HEK293T (cell line): ENCODE measurements around the gene NDOR1.

Source experiments
- CTCF ChIA-PET: fragments of 350-600 bp; formaldehyde crosslinking; extraction: SDS; loops from one replicate; lab custom pipeline; 2021; ENCODE audit warnings: antibody characterized with exemption, inconsistent platforms; lab: Yijun Ruan, JAX
- POLR2A ChIA-PET: fragments of 350-600 bp; formaldehyde crosslinking; extraction: SDS; loops from one replicate; lab custom pipeline; 2020; ENCODE audit warnings: antibody characterized with exemption, inconsistent platforms; lab: Yijun Ruan, JAX
- DNase-seq: peaks from one replicate; pipeline ENCODE4 v3.0.0; 2012; ENCODE audit warnings: mixed read lengths; ENCODE audit errors: extremely low spot score
- ARNT ChIP-seq: fragments of 450-650 bp; IDR thresholded peaks from 2 replicates; pipeline ENCODE4 v1.6.1; 2017; ENCODE audit warnings: mild to moderate bottlenecking
- BHLHE40 ChIP-seq: fragments of 450-650 bp; IDR thresholded peaks from 2 replicates; pipeline ENCODE4 v1.6.1; 2016; ENCODE audit warnings: mild to moderate bottlenecking, moderate library complexity, borderline replicate concordance
- CTBP1 ChIP-seq: fragments of 450-650 bp; IDR thresholded peaks from 2 replicates; pipeline ENCODE4 v1.6.1; 2016; ENCODE audit warnings: borderline replicate concordance
- ELF4 ChIP-seq: fragments of 450-650 bp; IDR thresholded peaks from 2 replicates; pipeline ENCODE4 v1.6.1; 2017; ENCODE audit warnings: antibody characterized with exemption
- FOXA1 ChIP-seq: fragments of 450-650 bp; IDR thresholded peaks from 2 replicates; pipeline ENCODE4 v1.6.1; 2016; ENCODE audit warnings: mild to moderate bottlenecking
- FOXK2 ChIP-seq: fragments of 450-650 bp; IDR thresholded peaks from 2 replicates; pipeline ENCODE4 v1.6.1; 2016; ENCODE audit warnings: mild to moderate bottlenecking
- FOXM1 ChIP-seq: fragments of 450-650 bp; IDR thresholded peaks from 2 replicates; pipeline ENCODE4 v1.6.1; 2017; ENCODE audit warnings: mild to moderate bottlenecking, borderline replicate concordance
- HDGF ChIP-seq: fragments of 450-650 bp; IDR thresholded peaks from 2 replicates; pipeline ENCODE4 v1.6.1; 2017; ENCODE audit warnings: antibody characterized with exemption, borderline replicate concordance
- L3MBTL2 ChIP-seq: fragments of 450-650 bp; conservative IDR thresholded peaks from 2 replicates; pipeline ENCODE4 v1.6.1; 2016; ENCODE audit warnings: mild to moderate bottlenecking
- LEF1 ChIP-seq: fragments of 450-650 bp; IDR thresholded peaks from 2 replicates; pipeline ENCODE4 v1.6.1; 2017; ENCODE audit warnings: mild to moderate bottlenecking, borderline replicate concordance
- NFRKB ChIP-seq: fragments of 450-650 bp; IDR thresholded peaks from 2 replicates; pipeline ENCODE4 v1.6.1; 2016; ENCODE audit warnings: mild to moderate bottlenecking, moderate library complexity
- PKNOX1 ChIP-seq: fragments of 450-650 bp; IDR thresholded peaks from 2 replicates; pipeline ENCODE4 v1.6.1; 2016
- SP1 ChIP-seq: fragments of 450-650 bp; IDR thresholded peaks from 2 replicates; pipeline ENCODE4 v1.6.1; 2017
- SUZ12 ChIP-seq: fragments of 450-650 bp; IDR thresholded peaks from 2 replicates; pipeline ENCODE4 v1.6.1; 2016; ENCODE audit warnings: mild to moderate bottlenecking
- TARDBP ChIP-seq: fragments of 450-650 bp; IDR thresholded peaks from 2 replicates; pipeline ENCODE4 v1.6.1; 2016
- ZNF384 ChIP-seq: fragments of 450-650 bp; IDR thresholded peaks from 2 replicates; pipeline ENCODE4 v1.6.1; 2016

The NDOR1 gene

GRCh38 chr9:137224830-137225694 lies 19.6 kb downstream of the NDOR1 start, which contains the start of gene CYSRT1:
CYSRT1 (plus strand) TSS chr9:137225174; CDS start chr9:137225622, 448 bp downstream.
- no peak for TF ChIP-seq FOXM1
- no peak for TF ChIP-seq FOXK2
- TF ChIP-seq BHLHE40 = no peak
- TF ChIP-seq SP1 = no peak
- TF ChIP-seq FOXA1 = no peak
- TF ChIP-seq NFRKB = no peak
- TF ChIP-seq PKNOX1 = no peak
- DNase-seq = no peak
- ChIA-PET POLR2A (interaction anchor here (0.7 to 1.5 kb wide), 8 partner anchors 11 to 138 kb away, joined by 3 to 6 read pairs (median 3); partner anchors contain the start of genes MAN1B1, NELFB, SSNA1 and TPRN), CTCF (interaction anchor here (1.0 kb wide), 1 partner anchor 12 kb away, joined by 3 read pairs; no protein-coding TSS in a partner anchor)

GRCh38 chr9:137225699-137226331 lies 20.3 kb downstream of the NDOR1 start:
- ChIA-PET POLR2A (interaction anchor here (0.7 to 1.8 kb wide), 10 partner anchors 11 to 139 kb away, joined by 3 to 6 read pairs (median 3); partner anchors contain the start of genes ANAPC2, MAN1B1, SSNA1 and TPRN), CTCF (interaction anchor here (1.0 kb wide), 1 partner anchor 49 kb away, joined by 3 read pairs; no protein-coding TSS in a partner anchor)
- no peak for DNase-seq
- no peak for TF ChIP-seq SP1

- CTCF ChIA-PET = interaction anchor here (1.0 to 1.1 kb wide), 2 partner anchors 50 to 177 kb away, joined by 3 read pairs; no protein-coding TSS in a partner anchor
- TF ChIP-seq L3MBTL2 (no peak), LEF1 (no peak), SP1 (no peak), FOXK2 (no peak), TARDBP (no peak), FOXM1 (no peak)
- POLR2A ChIA-PET = interaction anchor here (0.7 to 1.8 kb wide), 7 partner anchors 12 to 140 kb away, joined by 3 to 6 read pairs (median 3); partner anchors contain the start of genes ANAPC2, MAN1B1, NDOR1 and SSNA1
- DNase-seq = no peak
Measured at GRCh38 chr9:137226338-137227053, 21.0 kb downstream of the NDOR1 start.

GRCh38 chr9:137227054-137227852 lies 21.8 kb downstream of the NDOR1 start, which contains the start of gene RNF224:
RNF224 (plus strand) TSS chr9:137227502; CDS start chr9:137228336, 834 bp downstream.
- peak; percentile 75 for DNase-seq
- CTCF ChIA-PET = interaction anchor here (0.6 to 1.7 kb wide), 5 partner anchors 9 to 178 kb away, joined by 3 to 9 read pairs (median 4); no protein-coding TSS in a partner anchor
- POLR2A ChIA-PET = interaction anchor here (0.7 to 1.8 kb wide), 6 partner anchors 22 to 141 kb away, joined by 3 to 6 read pairs (median 4); partner anchors contain the start of genes ANAPC2, MAN1B1, NDOR1 and SSNA1
- TF ChIP-seq CTBP1 (no peak), SP1 (no peak), HDGF (no peak), TARDBP (no peak), FOXM1 (no peak), ARNT (no peak), FOXK2 (no peak), FOXA1 (no peak), ELF4 (no peak), SUZ12 (no peak), ZNF384 (no peak), NFRKB (no peak), BHLHE40 (no peak), L3MBTL2 (no peak), PKNOX1 (no peak)

- CTCF ChIA-PET = interaction anchor here (0.6 to 1.7 kb wide), 4 partner anchors 9 to 97 kb away, joined by 3 to 9 read pairs (median 6); no protein-coding TSS in a partner anchor
- DNase-seq = no peak
- no peak for TF ChIP-seq FOXM1
- TF ChIP-seq FOXA1 = no peak
- TF ChIP-seq SUZ12 = no peak
- POLR2A ChIA-PET = interaction anchor here (1.0 to 1.8 kb wide), 3 partner anchors 27 to 141 kb away, joined by 3 to 5 read pairs (median 4); partner anchors contain the start of genes MAN1B1 and TPRN
Measured at GRCh38 chr9:137227853-137228505, 22.5 kb downstream of the NDOR1 start.
